Measurements from ENCODE around the gene S1PR3.

DNA sequence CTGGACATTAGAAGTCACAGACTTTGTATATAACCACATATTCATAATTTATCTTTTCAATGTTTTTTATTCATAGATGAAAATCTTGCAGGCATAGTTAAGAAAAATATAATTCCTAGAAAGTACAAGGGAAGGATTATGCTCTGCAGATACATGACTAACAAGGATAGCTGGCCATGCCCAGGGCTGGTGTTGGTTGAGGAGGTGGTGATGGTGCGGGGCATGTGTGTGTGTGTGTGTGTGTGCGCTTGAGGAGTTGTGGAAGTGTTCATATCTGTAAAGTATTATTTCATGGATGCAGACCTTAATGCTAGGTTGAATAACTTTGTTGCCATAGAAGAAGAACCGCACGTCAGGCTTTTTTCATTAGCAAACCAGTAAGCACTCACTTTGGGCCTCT is 1.3 kb downstream of the S1PR3 start:
- no peak for TF ChIP-seq EZH2 (IDR thresholded peaks at IDR 0.05; ENCODE audit: insufficient read depth, poor library complexity, severe bottlenecking)
- no peak for TF ChIP-seq EZH2phosphoT487 (IDR thresholded peaks at IDR 0.05; ENCODE audit: insufficient read depth, low read depth)
